Pancreas (tissue), 10 donors: ENCODE results near the gene TRMT6. TPM values are rescaled to one million over a fixed set of nuclear protein-coding genes. Genes with fewer than 3 reads are reported as not detected.

ENCODE experiments used
- ATAC-seq, 4 donors: fragments of 200-7000 bp; cut with Tn5 transposase; one replicate each; pipeline versions ENCODE4 v1.8.0 to v1.9.1; 2020; ENCODE audit warnings: mild to moderate bottlenecking in 4 of 4, moderate library complexity in 4 of 4
- DNase-seq, 6 donors: peaks; one replicate each; pipeline ENCODE4 v3.0.0-alpha.2; 2020
- FAIRE-seq: peaks from 2 replicates; lab custom pipeline; 2012; peaks lifted over from hg19 to GRCh38; lab: Jason Lieb, UNC
- H3K27ac ChIP-seq, 4 donors: fragments of 200-600 bp; sonication (generic); 1 replicate in 3 of 4; 2 replicates in 1 of 4; pipeline versions ENCODE4 v1.5.0 to v1.8.0; 2020
- H3K27me3 ChIP-seq, 4 donors: fragments of 200-600 bp; one replicate each; pipeline ENCODE4 v1.8.0; 2021
- H3K36me3 ChIP-seq, 3 donors: fragments of 200-600 bp; sonication (generic) in 1 of 3; one replicate each; pipeline versions ENCODE4 v1.5.0 to v1.8.0; 2020 to 2021
- H3K4me1 ChIP-seq, 3 donors: fragments of 200-600 bp; one replicate each; pipeline ENCODE4 v1.8.0; 2021
- H3K4me3 ChIP-seq, 4 donors: fragments of 200-600 bp; sonication (generic) in 2 of 4; one replicate each; pipeline versions ENCODE4 v1.5.0 to v1.8.0; 2020 to 2021
- H3K9me3 ChIP-seq, 4 donors: fragments of 200-600 bp; one replicate each; pipeline ENCODE4 v1.8.0; 2021
- CTCF ChIP-seq, 4 donors: fragments of 200-600 bp; sonication (generic) in 3 of 4; IDR thresholded peaks; one replicate each; pipeline versions ENCODE4 v1.5.0 to v1.8.0; 2021; ENCODE audit warnings: antibody characterized with exemption in 4 of 4
- WGBS, 2 donors: extraction: QIAGEN DNeasy Blood & Tissue Kit; methylation state at CpG; one replicate each; pipeline ENCODE4 v1.1.7; 2013; 5-methylcytosine and 5-hydroxymethylcytosine counted together
- intact Hi-C, 3 donors: fragments of 100-400 bp; cut with DNase I; formaldehyde crosslinking; loops; one replicate each; pipeline versions ENCODE4 v1.11.1 to v1.14.2; 2022
- polyA plus RNA-seq, 2 donors: library from polyadenylated mRNA; stranded (reverse); fragments of 200-250 nt; gene quantifications; one replicate each; pipeline ENCODE4 v1.2.3, GENCODE V29; 2013
- total RNA-seq, 6 donors: library from RNA; stranded (reverse); fragmentation: NEBNext Ultra II Directional in 4 of 6; extraction: Animal tissue kit (Norgen Biotek cat#: 25700) in 4 of 6; gene quantifications; one replicate each; pipeline versions ENCODE4 v1.2.1 to v1.2.4, GENCODE V29; 2021 to 2023
- donor health status: healthy with polysubstance abuse.
- donor health status: DM: no; HTN: no; CAD: no; lungs with moderate emphysema.
- donor health status: DM: no; HTN: no; CAD: no.
- donor health status: control.
- donor health status: control.
- donor health status: Bipolar disorder and iron deficiency.
- donor health status: DM: yes; HTN: yes; CAD: no.
- donor health status: DM: no; HTN: no; CAD: no.
- donor health status: DM: no; HTN: no; CAD: no.
- donor health status: DM: yes; HTN: yes; CAD: no.

Gene TRMT6
- total and polyA plus RNA-seq, 8 donors = 4.6 to 9.7 (median 5.4) TPM

- Histone ChIP-seq H3K4me3 (no peak overlapping the region), H3K4me1 (no peaks in the 10 kb centered on the region), H3K27me3 (no peaks in the 10 kb centered on the region), H3K36me3 (no peaks in the 10 kb centered on the region), H3K9me3 (no peaks in the 10 kb centered on the region), H3K27ac (no peak overlapping the region)
- DNase-seq (no peak), FAIRE-seq (no peak), ATAC-seq (no peak)
- TF ChIP-seq CTCF (IDR thresholded peaks at IDR 0.05) = no peak
- intact Hi-C loops = no loop called here
- 91 to 100% methylated on average over 1 of the region's 1 CpG for WGBS, 2 donors
Observed at GRCh38 chr20:5977975-5978374, 27.6 kb upstream of the TRMT6 start.

- 55 to 58% methylated on average over 2 of the region's 2 CpGs for WGBS, 2 donors
- FAIRE-seq = no peak
- Histone ChIP-seq H3K27me3 (no peaks in the 10 kb centered on the region), H3K36me3 (no peaks in the 10 kb centered on the region), H3K27ac (no peak overlapping the region), H3K4me3 (no peak overlapping the region), H3K9me3 (no peaks in the 10 kb centered on the region), H3K4me1 (no peaks in the 10 kb centered on the region)
- TF ChIP-seq CTCF (IDR thresholded peaks at IDR 0.05) = no peak
- DNase-seq = no peak
- no peak for ATAC-seq
- intact Hi-C loops = no loop called here
Observed at GRCh38 chr20:5977223-5977622, 26.9 kb upstream of the TRMT6 start.

GRCh38 chr20:5975778-5976177, 25.4 kb upstream of the TRMT6 start:
- Histone ChIP-seq H3K4me3 (no peak overlapping the region), H3K9me3 (no peaks in the 10 kb centered on the region), H3K27me3 (no peaks in the 10 kb centered on the region), H3K27ac (no peak overlapping the region), H3K36me3 (no peaks in the 10 kb centered on the region), H3K4me1 (no peaks in the 10 kb centered on the region)
- intact Hi-C loops = no loop called here
- no peak for DNase-seq
- TF ChIP-seq CTCF (IDR thresholded peaks at IDR 0.05) = no peak
- WGBS, 2 donors = 66 to 67% methylated on average over 2 of the region's 2 CpGs
- ATAC-seq = no peak
- FAIRE-seq = no peak

GRCh38 chr20:5974531-5974930, 24.2 kb upstream of the TRMT6 start:
- no peak for TF ChIP-seq CTCF (IDR thresholded peaks at IDR 0.05)
- H3K4me1 ChIP-seq = no peaks in the 10 kb centered on the region
- peak overlapping the region in 1 of 4 donors; percentile 83 for H3K27ac ChIP-seq
- intact Hi-C loops = no loop called here
- no peak for DNase-seq
- no peak overlapping the region for H3K4me3 ChIP-seq
- 95 to 96% methylated on average over 1 of the region's 1 CpG for WGBS, 2 donors
- no peak for ATAC-seq
- H3K27me3 ChIP-seq = no peaks in the 10 kb centered on the region
- FAIRE-seq = no peak
- H3K36me3 ChIP-seq = no peaks in the 10 kb centered on the region
- H3K9me3 ChIP-seq = no peaks in the 10 kb centered on the region

- no peak for TF ChIP-seq CTCF (IDR thresholded peaks at IDR 0.05)
- no peak overlapping the region for H3K4me3 ChIP-seq
- ATAC-seq (no peak), FAIRE-seq (no peak), DNase-seq (no peak)
- no peaks in the 10 kb centered on the region for H3K4me1 ChIP-seq
- no peaks in the 10 kb centered on the region for H3K27me3 ChIP-seq
- H3K27ac ChIP-seq = peak overlapping the region; percentile 63 to 88 (median 80)
- WGBS, 2 donors = 93 to 96% methylated on average over 4 of the region's 4 CpGs
- intact Hi-C loops = no loop called here
- no peaks in the 10 kb centered on the region for H3K9me3 ChIP-seq
- no peaks in the 10 kb centered on the region for H3K36me3 ChIP-seq
Observed at GRCh38 chr20:5973971-5974370, 23.6 kb upstream of the TRMT6 start.
